ENCODE measurements around the gene SIRT3. TPM values are rescaled to one million over a fixed set of nuclear protein-coding genes. Genes with fewer than 3 reads are reported as not detected.

Gene SIRT3
- total and polyA plus RNA-seq, 2 of the 4 experiments (the other 2 are of a cell fraction): 5.4 to 18.6 TPM

DNA sequence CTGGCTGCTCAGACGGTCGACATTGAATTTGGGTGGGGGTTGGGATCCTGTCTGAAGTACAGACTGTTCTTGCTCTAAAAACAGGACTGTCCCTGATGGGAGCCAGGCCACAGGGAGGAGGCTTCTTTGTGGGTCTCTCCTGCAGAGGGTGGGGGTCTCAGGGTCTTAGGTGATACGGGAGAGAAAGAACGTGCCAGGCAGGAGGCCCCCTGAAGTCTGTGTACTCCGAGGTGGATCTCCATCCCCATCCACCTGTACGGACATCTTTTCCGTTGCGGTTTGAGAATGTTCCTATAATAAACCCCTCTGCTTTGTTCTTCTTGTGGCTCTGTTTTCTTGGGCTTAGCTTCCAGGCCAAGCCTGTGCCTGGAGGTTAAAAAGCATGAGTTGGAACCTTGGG lies 16.5 kb upstream of the SIRT3 start:
- CTCF ChIA-PET: no interaction called here
- 80% methylated on average over 2 of the region's 8 CpGs; no CpG with 5 or more reads in 1 of the 2 experiments for WGBS, 2 experiments (ENCODE audit: extremely low coverage in 2 of 2, insufficient read length in 1 of 2)
- no peak overlapping the region for H3K4me2 ChIP-seq (ENCODE audit: low read depth, low read length)

More for the DNA sequence above, 16.5 kb upstream of the SIRT3 start:
- Histone ChIP-seq H3K9ac (ENCODE audit: low read depth, low read length) (no peak overlapping the region), H2BK15ac (ENCODE audit: low read depth, low read length) (no peak overlapping the region), H3K23ac (ENCODE audit: low read depth, low read length) (no peak overlapping the region), H3K18ac (ENCODE audit: low read depth, low read length) (no peak overlapping the region), H4K91ac (ENCODE audit: insufficient read depth, low read depth, low read length) (no peak overlapping the region), H4K5ac (ENCODE audit: low read depth, low read length) (no peak overlapping the region), H3K27ac (ENCODE audit: insufficient read depth, low read length) (no peak overlapping the region), H2AK9ac (replicated peaks; ENCODE audit: low read depth, low read length, poor library complexity) (no peak overlapping the region), H2AK5ac (ENCODE audit: low read depth, low read length) (no peak overlapping the region), H2AFZ (replicated peaks; ENCODE audit: low read length, poor library complexity) (no peak overlapping the region), H2BK120ac (ENCODE audit: low read depth, low read length) (no peak overlapping the region), H3K4me1 (ENCODE audit: control insufficient read depth, insufficient read depth, low read length) (no peaks in the 10 kb centered on the region), H3K4me3 (ENCODE audit: insufficient read depth, low read depth, low read length) (no peak overlapping the region), H3K36me3 (ENCODE audit: control insufficient read depth, insufficient read depth, low read length) (peaks cover 41% of the 10 kb centered on the region), H2BK20ac (ENCODE audit: low read depth, low read length) (no peak overlapping the region), H3K56ac (ENCODE audit: extremely low read depth, insufficient read depth, low read length) (no peak overlapping the region), H3K9me3 (ENCODE audit: control insufficient read depth, insufficient read depth, low read length) (no peaks in the 10 kb centered on the region), H3K79me1 (ENCODE audit: low read depth in 1 of 2, low read length in 2 of 2) (peaks cover 0 to 9% of the 10 kb centered on the region in 2 experiments; a peak in 2 of 4 replicates), H3K9me1 (ENCODE audit: insufficient read depth, low read length) (no peaks in the 10 kb centered on the region), H3K27me3 (ENCODE audit: control insufficient read depth, insufficient read depth, low read length) (peaks cover 1% of the 10 kb centered on the region), H4K8ac (ENCODE audit: low read depth in 2 of 2, low read length in 2 of 2) (no peak overlapping the region), H2BK5ac (ENCODE audit: low read depth, low read length, poor library complexity, severe bottlenecking) (no peak overlapping the region), H3K14ac (replicated peaks; ENCODE audit: low read depth, low read length) (no peak overlapping the region), H4K20me1 (ENCODE audit: insufficient read depth, low read length) (no peaks in the 10 kb centered on the region; the same call in 1 of the 2 replicates), H3K4ac (ENCODE audit: low read depth, low read length) (no peak overlapping the region)
- in situ Hi-C loops (cut with MboI; ENCODE audit: low sequenced_read_pairs): no loop called here
- dilution Hi-C loops (cut with HindIII; ENCODE audit: low sequenced_read_pairs, unreplicated experiment): no loop called here
- no peak for TF ChIP-seq NFE2L2 (IDR thresholded peaks at IDR 0.05; ENCODE audit: low read depth, low read length)
- TF ChIP-seq MAZ (IDR thresholded peaks at IDR 0.05; ENCODE audit: borderline replicate concordance, low read depth, low read length): no peak
- no peak for TF ChIP-seq FOS (IDR thresholded peaks at IDR 0.05; ENCODE audit: low read depth, low read length)
- TF ChIP-seq USF2 (IDR thresholded peaks at IDR 0.05; ENCODE audit: low read depth, low read length): no peak
- TF ChIP-seq, protein P1, sequence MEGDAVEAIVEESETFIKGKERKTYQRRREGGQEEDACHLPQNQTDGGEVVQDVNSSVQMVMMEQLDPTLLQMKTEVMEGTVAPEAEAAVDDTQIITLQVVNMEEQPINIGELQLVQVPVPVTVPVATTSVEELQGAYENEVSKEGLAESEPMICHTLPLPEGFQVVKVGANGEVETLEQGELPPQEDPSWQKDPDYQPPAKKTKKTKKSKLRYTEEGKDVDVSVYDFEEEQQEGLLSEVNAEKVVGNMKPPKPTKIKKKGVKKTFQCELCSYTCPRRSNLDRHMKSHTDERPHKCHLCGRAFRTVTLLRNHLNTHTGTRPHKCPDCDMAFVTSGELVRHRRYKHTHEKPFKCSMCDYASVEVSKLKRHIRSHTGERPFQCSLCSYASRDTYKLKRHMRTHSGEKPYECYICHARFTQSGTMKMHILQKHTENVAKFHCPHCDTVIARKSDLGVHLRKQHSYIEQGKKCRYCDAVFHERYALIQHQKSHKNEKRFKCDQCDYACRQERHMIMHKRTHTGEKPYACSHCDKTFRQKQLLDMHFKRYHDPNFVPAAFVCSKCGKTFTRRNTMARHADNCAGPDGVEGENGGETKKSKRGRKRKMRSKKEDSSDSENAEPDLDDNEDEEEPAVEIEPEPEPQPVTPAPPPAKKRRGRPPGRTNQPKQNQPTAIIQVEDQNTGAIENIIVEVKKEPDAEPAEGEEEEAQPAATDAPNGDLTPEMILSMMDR (conservative IDR thresholded peaks at IDR 0.05; ENCODE audit: low read depth, low read length): no peak
- no peak for TF ChIP-seq BHLHE40 (IDR thresholded peaks at IDR 0.05; ENCODE audit: low read depth, low read length)
- TF ChIP-seq, protein P2, sequence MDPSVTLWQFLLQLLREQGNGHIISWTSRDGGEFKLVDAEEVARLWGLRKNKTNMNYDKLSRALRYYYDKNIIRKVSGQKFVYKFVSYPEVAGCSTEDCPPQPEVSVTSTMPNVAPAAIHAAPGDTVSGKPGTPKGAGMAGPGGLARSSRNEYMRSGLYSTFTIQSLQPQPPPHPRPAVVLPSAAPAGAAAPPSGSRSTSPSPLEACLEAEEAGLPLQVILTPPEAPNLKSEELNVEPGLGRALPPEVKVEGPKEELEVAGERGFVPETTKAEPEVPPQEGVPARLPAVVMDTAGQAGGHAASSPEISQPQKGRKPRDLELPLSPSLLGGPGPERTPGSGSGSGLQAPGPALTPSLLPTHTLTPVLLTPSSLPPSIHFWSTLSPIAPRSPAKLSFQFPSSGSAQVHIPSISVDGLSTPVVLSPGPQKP (IDR thresholded peaks at IDR 0.05; ENCODE audit: borderline replicate concordance, low read depth, low read length): no peak
- no peak for TF ChIP-seq CHD1 (IDR thresholded peaks at IDR 0.05; ENCODE audit: low read depth, low read length)
- TF ChIP-seq SMC3 (IDR thresholded peaks at IDR 0.05; ENCODE audit: low read depth, low read length): no peak
- TF ChIP-seq RFX5 (IDR thresholded peaks at IDR 0.05; ENCODE audit: low read depth, low read length): no peak
- TF ChIP-seq POLR2A (IDR thresholded peaks at IDR 0.05; ENCODE audit: low read depth, low read length): no peak
- no peak for TF ChIP-seq MXI1 (IDR thresholded peaks at IDR 0.05; ENCODE audit: borderline replicate concordance, low read depth, low read length)
- TF ChIP-seq RAD21 (IDR thresholded peaks at IDR 0.05; ENCODE audit: low read length): no peak
- DNase-seq (no peak), ATAC-seq (ENCODE audit: low read depth) (no peak)
- POLR2A ChIA-PET (ENCODE audit: unreplicated experiment): no interaction called here
- no TSS peak for BruUV-seq (replicated peaks)
- intact Hi-C loops (cut with micrococcal nuclease): no loop called here

Data from IMR-90 (cell line).